Right cardiac atrium (tissue), 5 donors: ENCODE results near the gene MNAT1. TPM values are rescaled to one million over a fixed set of nuclear protein-coding genes. Genes with fewer than 3 reads are reported as not detected.

Source experiments
- ATAC-seq, 2 donors: fragments of 200-7000 bp; cut with Tn5 transposase; one replicate each; pipeline versions ENCODE4 v1.8.0 to v1.9.1; 2020; ENCODE audit warnings: moderate library complexity in 2 of 2, mild to moderate bottlenecking in 1 of 2
- DNase-seq, 3 donors: peaks; one replicate each; pipeline ENCODE4 v3.0.0-alpha.2; 2020
- H3K27ac ChIP-seq: one replicate; pipeline ENCODE4 v1.5.1; 2013; ENCODE audit warnings: mild to moderate bottlenecking, low read length, control low read depth, moderate library complexity
- H3K27me3 ChIP-seq: one replicate; pipeline ENCODE4 v1.6.1; 2013; ENCODE audit not compliant: control insufficient read depth, insufficient read depth
- H3K4me1 ChIP-seq: one replicate; pipeline ENCODE4 v1.6.1; 2013; ENCODE audit warnings: low read length; ENCODE audit not compliant: control insufficient read depth, insufficient read depth
- H3K4me3 ChIP-seq: one replicate; pipeline ENCODE4 v1.5.1; 2013; ENCODE audit warnings: low read length, control low read depth
- H3K9me3 ChIP-seq: one replicate; pipeline ENCODE4 v1.6.1; 2013; ENCODE audit warnings: low read length; ENCODE audit not compliant: control insufficient read depth
- WGBS: extraction: QIAGEN DNeasy Blood & Tissue Kit; methylation state at CpG from one replicate; pipeline ENCODE4 v1.1.7; 2013; 5-methylcytosine and 5-hydroxymethylcytosine counted together
- intact Hi-C, 4 donors: fragments of 100-400 bp; cut with DNase I; formaldehyde crosslinking; loops; one replicate each; pipeline versions ENCODE4 v1.11.0 to v1.14.0; 2022 to 2023
- long read RNA-seq, 4 donors: library from polyadenylated mRNA; unstranded; transcript quantifications; one replicate each; pipeline ENCODE4 v2.0.0, GENCODE V29; 2020 to 2021
- polyA plus RNA-seq: library from polyadenylated mRNA; stranded (reverse); fragments of 200-250 nt; gene quantifications from one replicate; pipeline ENCODE4 v1.2.3, GENCODE V29; 2013
- total RNA-seq, 4 donors: library from RNA; stranded (reverse); fragmentation: NEBNext Ultra II Directional; extraction: Animal tissue kit (Norgen Biotek cat#: 25700); gene quantifications; one replicate each; pipeline ENCODE4 v1.2.1, GENCODE V29; 2021
- donor health status: healthy with polysubstance abuse.
- donor health status: DM: no; HTN: yes; CAD: no.
- donor health status: DM: no; HTN: no; CAD: no.
- donor health status: DM: no; HTN: yes; CAD: no; lungs with severe emphysema.
- donor health status: DM: yes; HTN: yes; CAD: no.

The MNAT1 gene
- 10 to 100 TPM; 25.9 to 29.3 (median 29.0) TPM for total RNA-seq
- polyA plus RNA-seq = 27.8 TPM
- long read RNA-seq, donor 1, transcript MNAT1-201 (8 exons, 2,635 nt) = major isoform, 18 of 21 reads
- long read RNA-seq, donor 1, partial matches to known transcripts = 0 of 21 reads
- long read RNA-seq, donor 1, other reads (novel, unspliced or antisense) = 2 of 21 reads
- long read RNA-seq, donor 2, transcript MNAT1-201 (8 exons, 2,635 nt) = major isoform, 10 of 11 reads
- long read RNA-seq, donor 2, partial matches to known transcripts = 0 of 11 reads
- long read RNA-seq, donor 2, other reads (novel, unspliced or antisense) = 1 of 11 reads
- long read RNA-seq, donor 3, transcript MNAT1-201 (8 exons, 2,635 nt) = major isoform, 27 of 32 reads
- long read RNA-seq, donor 3, partial matches to known transcripts = 1 of 32 reads
- long read RNA-seq, donor 3, other reads (novel, unspliced or antisense) = 4 of 32 reads
- long read RNA-seq, donor 4, transcript MNAT1-201 (8 exons, 2,635 nt) = major isoform, 9 of 11 reads
- long read RNA-seq, donor 4, partial matches to known transcripts = 1 of 11 reads
- long read RNA-seq, donor 4, other reads (novel, unspliced or antisense) = 1 of 11 reads

GRCh38 chr14:60734465-60735242 is at the start of gene MNAT1:
MNAT1 (plus strand) TSS chr14:60734761; CDS start chr14:60734863, 102 bp downstream.
- peak within 1 kb of the TSS; percentile 79 for H3K27ac ChIP-seq
- no peaks in the 10 kb centered on the region for H3K9me3 ChIP-seq
- H3K27me3 ChIP-seq = no peaks in the 10 kb centered on the region
- WGBS = 3% methylated on average over 33 of the region's 33 CpGs
- H3K4me1 ChIP-seq = peaks cover 2% of the 10 kb centered on the region
- intact Hi-C loops = no loop called here
- H3K4me3 ChIP-seq = peak within 1 kb of the TSS; percentile 96
- peak; percentile 95 to 97 for ATAC-seq
- peak; percentile 71 to 88 (median 85) for DNase-seq

GRCh38 chr14:60686865-60687264 is 47.7 kb upstream of the MNAT1 start:
- H3K27ac ChIP-seq = no peak overlapping the region
- H3K9me3 ChIP-seq = no peaks in the 10 kb centered on the region
- no peak for ATAC-seq
- H3K4me1 ChIP-seq = no peaks in the 10 kb centered on the region
- intact Hi-C loops = no loop called here
- DNase-seq = no peak
- no peak overlapping the region for H3K4me3 ChIP-seq
- no peaks in the 10 kb centered on the region for H3K27me3 ChIP-seq

GRCh38 chr14:60691383-60692113 is 43.0 kb upstream of the MNAT1 start:
- H3K27me3 ChIP-seq = no peaks in the 10 kb centered on the region
- intact Hi-C loops = no loop called here
- 82% methylated on average over 3 of the region's 3 CpGs for WGBS
- H3K9me3 ChIP-seq = no peaks in the 10 kb centered on the region
- H3K4me1 ChIP-seq = no peaks in the 10 kb centered on the region
- no peak for ATAC-seq
- DNase-seq = no peak
- H3K4me3 ChIP-seq = no peak overlapping the region
- no peak overlapping the region for H3K27ac ChIP-seq

GRCh38 chr14:60695327-60695726 is 39.2 kb upstream of the MNAT1 start:
- Histone ChIP-seq H3K27ac (no peak overlapping the region), H3K4me3 (no peak overlapping the region), H3K4me1 (no peaks in the 10 kb centered on the region), H3K9me3 (no peaks in the 10 kb centered on the region), H3K27me3 (no peaks in the 10 kb centered on the region)
- intact Hi-C loops = no loop called here
- 81% methylated on average over 4 of the region's 4 CpGs for WGBS
- no peak for DNase-seq
- no peak for ATAC-seq

- Histone ChIP-seq H3K4me1 (no peaks in the 10 kb centered on the region), H3K9me3 (no peaks in the 10 kb centered on the region), H3K4me3 (no peak overlapping the region), H3K27ac (no peak overlapping the region), H3K27me3 (no peaks in the 10 kb centered on the region)
- DNase-seq (no peak), ATAC-seq (no peak)
- WGBS = 87% methylated on average over 3 of the region's 3 CpGs
- intact Hi-C loops = no loop called here
Observed at GRCh38 chr14:60700598-60700997, 34.0 kb upstream of the MNAT1 start.

- Histone ChIP-seq H3K9me3 (no peaks in the 10 kb centered on the region), H3K27ac (no peak overlapping the region), H3K4me3 (no peak overlapping the region), H3K27me3 (no peaks in the 10 kb centered on the region), H3K4me1 (no peaks in the 10 kb centered on the region)
- intact Hi-C loops = no loop called here
- ATAC-seq = no peak
- no peak for DNase-seq
Observed at GRCh38 chr14:60705100-60705499, 29.5 kb upstream of the MNAT1 start.

GRCh38 chr14:60707858-60708257 is 26.7 kb upstream of the MNAT1 start:
- ATAC-seq (no peak), DNase-seq (no peak)
- no peaks in the 10 kb centered on the region for H3K9me3 ChIP-seq
- no peaks in the 10 kb centered on the region for H3K27me3 ChIP-seq
- intact Hi-C loops = no loop called here
- 97% methylated on average over 3 of the region's 3 CpGs for WGBS
- no peak overlapping the region for H3K27ac ChIP-seq
- no peak overlapping the region for H3K4me3 ChIP-seq
- H3K4me1 ChIP-seq = no peaks in the 10 kb centered on the region

- no peaks in the 10 kb centered on the region for H3K27me3 ChIP-seq
- no peak overlapping the region for H3K4me3 ChIP-seq
- DNase-seq = no peak
- ATAC-seq = no peak
- no peaks in the 10 kb centered on the region for H3K9me3 ChIP-seq
- intact Hi-C loops = no loop called here
- H3K4me1 ChIP-seq = no peaks in the 10 kb centered on the region
- H3K27ac ChIP-seq = no peak overlapping the region
Observed at GRCh38 chr14:60710494-60710893, 24.1 kb upstream of the MNAT1 start.

GRCh38 chr14:60713513-60713912 is 21.0 kb upstream of the MNAT1 start:
- WGBS = 85% methylated on average over 6 of the region's 6 CpGs

GRCh38 chr14:60720391-60720790 is 14.2 kb upstream of the MNAT1 start:
- ATAC-seq = no peak
- intact Hi-C loops = loop anchor here in 1 of 4 donors (10.0 kb wide), 1 partner anchor 524 kb away; no protein-coding TSS in a partner anchor
- H3K27me3 ChIP-seq = no peaks in the 10 kb centered on the region

More at GRCh38 chr14:60713513-60713912, 21.0 kb upstream of the MNAT1 start:
- H3K4me3 ChIP-seq = no peak overlapping the region
- no peak overlapping the region for H3K27ac ChIP-seq
- DNase-seq = no peak
- no peaks in the 10 kb centered on the region for H3K27me3 ChIP-seq
- H3K4me1 ChIP-seq = no peaks in the 10 kb centered on the region
- ATAC-seq = no peak
- H3K9me3 ChIP-seq = no peaks in the 10 kb centered on the region
- intact Hi-C loops = no loop called here

More at GRCh38 chr14:60720391-60720790, 14.2 kb upstream of the MNAT1 start:
- 83% methylated on average over 1 of the region's 1 CpG for WGBS
- Histone ChIP-seq H3K4me1 (no peaks in the 10 kb centered on the region), H3K4me3 (no peak overlapping the region), H3K27ac (no peak overlapping the region), H3K9me3 (no peaks in the 10 kb centered on the region)
- DNase-seq = no peak
